HG03575 (cell line): ENCODE measurements around the gene MSH3.
"Not testable (repeated sequence)": the region's sequence is repeated elsewhere in the genome, so short reads cannot be mapped to it uniquely, and the experiment has no call there.

Experiments
- ATAC-seq: cut with Tn5 transposase; IDR thresholded peaks from one replicate; pipeline ENCODE4 v1.9.1; 2021; ENCODE audit not compliant: unreplicated experiment, insufficient number of reproducible peaks, low FRiP score; ENCODE audit errors: extremely low read depth

The MSH3 gene

GRCh38 chr5:80740488-80740887, 86.0 kb downstream of the MSH3 start:
- ATAC-seq, result not testable (repeated sequence)

GRCh38 chr5:80740999-80741398, 86.5 kb downstream of the MSH3 start:
- no peak for ATAC-seq

- ATAC-seq, result no peak
Observed at GRCh38 chr5:80744149-80744548, 89.7 kb downstream of the MSH3 start.

- no peak for ATAC-seq
Observed at GRCh38 chr5:80745490-80745889, 91.0 kb downstream of the MSH3 start.

- no peak for ATAC-seq
Observed at GRCh38 chr5:80747922-80748321, 93.5 kb downstream of the MSH3 start.

- ATAC-seq, result no peak
Observed at GRCh38 chr5:80752427-80752826, 98.0 kb downstream of the MSH3 start.

GRCh38 chr5:80753712-80754111, 99.3 kb downstream of the MSH3 start:
- ATAC-seq, result no peak

GRCh38 chr5:80754900-80755299, 100.4 kb downstream of the MSH3 start:
- ATAC-seq, result no peak

GRCh38 chr5:80755626-80756025, 101.2 kb downstream of the MSH3 start:
- peak; percentile 97 for ATAC-seq

- ATAC-seq, result no peak
Observed at GRCh38 chr5:80756292-80756691, 101.8 kb downstream of the MSH3 start.

- no peak for ATAC-seq
Observed at GRCh38 chr5:80757290-80757689, 102.8 kb downstream of the MSH3 start.

GRCh38 chr5:80759866-80760577, 105.6 kb downstream of the MSH3 start:
- no peak for ATAC-seq

- ATAC-seq, result no peak
Observed at GRCh38 chr5:80760680-80761079, 106.2 kb downstream of the MSH3 start.

- no peak for ATAC-seq
Observed at GRCh38 chr5:80761176-80761575, 106.7 kb downstream of the MSH3 start.

GRCh38 chr5:80761966-80762365, 107.5 kb downstream of the MSH3 start:
- no peak for ATAC-seq

- no peak for ATAC-seq
Observed at GRCh38 chr5:80762573-80762972, 108.1 kb downstream of the MSH3 start.

- ATAC-seq, result no peak
Observed at GRCh38 chr5:80763211-80763610, 108.8 kb downstream of the MSH3 start.

- no peak for ATAC-seq
Observed at GRCh38 chr5:80763873-80764647, 109.6 kb downstream of the MSH3 start.

- no peak for ATAC-seq
Observed at GRCh38 chr5:80764786-80765185, 110.3 kb downstream of the MSH3 start.
